ENCODE data around the gene RRP8. TPM values are rescaled to one million over a fixed set of nuclear protein-coding genes. Genes with fewer than 3 reads are reported as not detected.

RRP8 gene
- total RNA-seq, 2 experiments from 2014 or later = 25.6 to 33.1 TPM

GRCh38 chr11:6629892-6630631 lies 26.6 kb upstream of the RRP8 start:
- no peaks in the 10 kb centered on the region for H3K27me3 Mint-ChIP-seq
- CTCF ChIA-PET = interaction anchor here (2.2 kb wide), 1 partner anchor 99 kb away, joined by 5 read pairs; no protein-coding TSS in a partner anchor
- ATAC-seq = no peak
- peaks cover 21% of the 10 kb centered on the region for H3K4me1 Mint-ChIP-seq
- no peaks in the 10 kb centered on the region for H3K9me3 Mint-ChIP-seq (ENCODE audit: low read depth)
- H3K27ac Mint-ChIP-seq = no peak overlapping the region
- H3K4me3 Mint-ChIP-seq = no peak overlapping the region
- H3K36me3 Mint-ChIP-seq = no peaks in the 10 kb centered on the region
- no peak for DNase-seq

- DNase-seq (no peak), ATAC-seq (no peak)
- Mint-ChIP-seq H3K27ac (no peak overlapping the region), H3K36me3 (no peaks in the 10 kb centered on the region), H3K9me3 (ENCODE audit: low read depth) (no peaks in the 10 kb centered on the region), H3K27me3 (no peaks in the 10 kb centered on the region), H3K4me1 (peaks cover 21% of the 10 kb centered on the region), H3K4me3 (no peak overlapping the region)
- CTCF ChIA-PET = interaction anchor here (1.0 to 1.4 kb wide), 3 partner anchors 11 to 39 kb away, joined by 4 to 7 read pairs (median 4); partner anchors contain the start of gene TPP1
Measured at GRCh38 chr11:6629573-6629891, 26.1 kb upstream of the RRP8 start.

- H3K27ac Mint-ChIP-seq = no peak overlapping the region
- no peak overlapping the region for H3K4me3 Mint-ChIP-seq
- ATAC-seq (no peak), DNase-seq (no peak)
- CTCF ChIA-PET = interaction anchor here (1.0 to 1.4 kb wide), 5 partner anchors 10 to 55 kb away, joined by 3 to 7 read pairs (median 4); partner anchors contain the start of genes MRPL17 and TPP1
- no peaks in the 10 kb centered on the region for H3K36me3 Mint-ChIP-seq
- no peaks in the 10 kb centered on the region for H3K27me3 Mint-ChIP-seq
- H3K9me3 Mint-ChIP-seq (ENCODE audit: low read depth) = no peaks in the 10 kb centered on the region
- H3K4me1 Mint-ChIP-seq = peaks cover 21% of the 10 kb centered on the region
Measured at GRCh38 chr11:6628526-6628925, 25.1 kb upstream of the RRP8 start.

- Mint-ChIP-seq H3K36me3 (no peaks in the 10 kb centered on the region), H3K4me1 (peaks cover 21% of the 10 kb centered on the region), H3K27me3 (no peaks in the 10 kb centered on the region), H3K9me3 (ENCODE audit: low read depth) (no peaks in the 10 kb centered on the region), H3K27ac (peak overlapping the region; percentile 82), H3K4me3 (peak overlapping the region; percentile 37)
- CTCF ChIA-PET = interaction anchor here (0.9 to 2.0 kb wide), 8 partner anchors 8 to 56 kb away, joined by 3 to 9 read pairs (median 4); partner anchors contain the start of genes MRPL17, TAF10 and TPP1
- no peak for DNase-seq
- ATAC-seq = peak; percentile 79
Measured at GRCh38 chr11:6627762-6628241, 24.4 kb upstream of the RRP8 start.

GRCh38 chr11:6626971-6627761 lies 23.8 kb upstream of the RRP8 start:
- DNase-seq (no peak), ATAC-seq (no peak)
- H3K4me1 Mint-ChIP-seq = peaks cover 20% of the 10 kb centered on the region
- peak overlapping the region; percentile 37 for H3K4me3 Mint-ChIP-seq
- H3K36me3 Mint-ChIP-seq = no peaks in the 10 kb centered on the region
- peak overlapping the region; percentile 82 for H3K27ac Mint-ChIP-seq
- H3K9me3 Mint-ChIP-seq (ENCODE audit: low read depth) = no peaks in the 10 kb centered on the region
- CTCF ChIA-PET = interaction anchor here (0.7 to 2.0 kb wide), 9 partner anchors 8 to 56 kb away, joined by 3 to 9 read pairs (median 3); partner anchors contain the start of genes MRPL17, TAF10 and TPP1
- no peaks in the 10 kb centered on the region for H3K27me3 Mint-ChIP-seq

GRCh38 chr11:6625832-6626420 lies 22.5 kb upstream of the RRP8 start:
- CTCF ChIA-PET = interaction anchor here (1.1 to 2.0 kb wide), 3 partner anchors 13 to 42 kb away, joined by 3 to 9 read pairs (median 6); partner anchors contain the start of gene TAF10
- Mint-ChIP-seq H3K4me3 (no peak overlapping the region), H3K27me3 (no peaks in the 10 kb centered on the region), H3K27ac (no peak overlapping the region), H3K36me3 (no peaks in the 10 kb centered on the region), H3K4me1 (peaks cover 19% of the 10 kb centered on the region), H3K9me3 (ENCODE audit: low read depth) (no peaks in the 10 kb centered on the region)
- DNase-seq (no peak), ATAC-seq (no peak)

- CTCF ChIA-PET = interaction anchor here (1.1 to 1.5 kb wide), 2 partner anchors 13 to 80 kb away, joined by 3 read pairs; no protein-coding TSS in a partner anchor
- Mint-ChIP-seq H3K4me1 (peaks cover 19% of the 10 kb centered on the region), H3K27me3 (no peaks in the 10 kb centered on the region), H3K27ac (no peak overlapping the region), H3K9me3 (ENCODE audit: low read depth) (no peaks in the 10 kb centered on the region), H3K4me3 (no peak overlapping the region), H3K36me3 (no peaks in the 10 kb centered on the region)
- no peak for ATAC-seq
- no peak for DNase-seq
Measured at GRCh38 chr11:6625156-6625831, 21.9 kb upstream of the RRP8 start.

- ATAC-seq (no peak), DNase-seq (no peak)
- CTCF ChIA-PET = interaction anchor here (1.2 to 1.7 kb wide), 3 partner anchors 11 to 82 kb away, joined by 3 to 8 read pairs (median 5); partner anchors contain the start of gene TAF10
- Mint-ChIP-seq H3K36me3 (no peaks in the 10 kb centered on the region), H3K4me1 (peaks cover 19% of the 10 kb centered on the region), H3K4me3 (no peak overlapping the region), H3K9me3 (ENCODE audit: low read depth) (no peaks in the 10 kb centered on the region), H3K27ac (no peak overlapping the region), H3K27me3 (no peaks in the 10 kb centered on the region)
Measured at GRCh38 chr11:6623391-6624363, 20.3 kb upstream of the RRP8 start.

GRCh38 chr11:6622261-6623171 lies 19.1 kb upstream of the RRP8 start:
- no peak overlapping the region for H3K4me3 Mint-ChIP-seq
- peaks cover 12% of the 10 kb centered on the region for H3K4me1 Mint-ChIP-seq
- DNase-seq (no peak), ATAC-seq (no peak)
- CTCF ChIA-PET = interaction anchor here (1.7 to 2.1 kb wide), 2 partner anchors 10 to 45 kb away, joined by 6 to 8 read pairs; partner anchors contain the start of gene TAF10
- no peaks in the 10 kb centered on the region for H3K27me3 Mint-ChIP-seq
- no peaks in the 10 kb centered on the region for H3K9me3 Mint-ChIP-seq (ENCODE audit: low read depth)
- no peak overlapping the region for H3K27ac Mint-ChIP-seq
- H3K36me3 Mint-ChIP-seq = no peaks in the 10 kb centered on the region

- Mint-ChIP-seq H3K27ac (no peak overlapping the region), H3K4me3 (no peak overlapping the region), H3K4me1 (peaks cover 4% of the 10 kb centered on the region), H3K27me3 (no peaks in the 10 kb centered on the region), H3K36me3 (no peaks in the 10 kb centered on the region), H3K9me3 (ENCODE audit: low read depth) (no peaks in the 10 kb centered on the region)
- CTCF ChIA-PET = interaction anchor here (1.2 to 4.2 kb wide), 3 partner anchors 46 to 203 kb away, joined by 4 to 31 read pairs (median 6); partner anchors contain the start of genes APBB1 and MRPL17
- ATAC-seq (no peak), DNase-seq (no peak)
Measured at GRCh38 chr11:6621711-6622211, 18.3 kb upstream of the RRP8 start.

GRCh38 chr11:6620636-6621035 lies 17.2 kb upstream of the RRP8 start:
- no peak for DNase-seq
- H3K4me1 Mint-ChIP-seq = peaks cover 2% of the 10 kb centered on the region
- no peaks in the 10 kb centered on the region for H3K9me3 Mint-ChIP-seq (ENCODE audit: low read depth)
- no peak for ATAC-seq
- H3K27ac Mint-ChIP-seq = no peak overlapping the region
- no peak overlapping the region for H3K4me3 Mint-ChIP-seq
- peaks cover 4% of the 10 kb centered on the region for H3K36me3 Mint-ChIP-seq
- no peaks in the 10 kb centered on the region for H3K27me3 Mint-ChIP-seq
- CTCF ChIA-PET = interaction anchor here (1.2 to 4.2 kb wide), 4 partner anchors 31 to 202 kb away, joined by 3 to 31 read pairs (median 5); partner anchors contain the start of genes APBB1 and MRPL17

Data from activated CD8-positive, alpha-beta memory T cell treated with anti-CD3 and anti-CD28 coated beads, Interleukin-2, amount 10 ng/mL, durations not matched to agents 7 days and 5 days (primary cell).